Measurements from ENCODE around the gene ANK3.

DNA sequence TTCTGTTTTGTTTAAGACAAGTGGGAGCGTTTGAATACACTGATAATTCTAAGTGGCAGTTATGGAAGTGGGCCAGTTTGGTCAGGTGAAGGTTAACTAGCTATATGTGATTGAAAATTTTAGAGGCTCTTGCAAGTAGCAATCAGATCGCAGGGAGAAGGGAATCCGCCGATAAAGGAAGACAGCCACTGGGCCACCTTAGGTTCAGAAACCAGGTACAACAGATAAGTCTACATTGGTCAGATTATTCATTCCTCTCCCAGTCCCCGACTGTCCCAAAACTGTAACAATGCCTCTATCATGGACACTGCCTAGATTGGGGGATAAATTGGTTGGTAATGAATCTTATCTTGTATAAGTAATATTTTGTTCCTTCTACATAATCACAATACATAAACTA is 8.9 kb downstream of the ANK3 start:
- TF ChIP-seq, protein P1, sequence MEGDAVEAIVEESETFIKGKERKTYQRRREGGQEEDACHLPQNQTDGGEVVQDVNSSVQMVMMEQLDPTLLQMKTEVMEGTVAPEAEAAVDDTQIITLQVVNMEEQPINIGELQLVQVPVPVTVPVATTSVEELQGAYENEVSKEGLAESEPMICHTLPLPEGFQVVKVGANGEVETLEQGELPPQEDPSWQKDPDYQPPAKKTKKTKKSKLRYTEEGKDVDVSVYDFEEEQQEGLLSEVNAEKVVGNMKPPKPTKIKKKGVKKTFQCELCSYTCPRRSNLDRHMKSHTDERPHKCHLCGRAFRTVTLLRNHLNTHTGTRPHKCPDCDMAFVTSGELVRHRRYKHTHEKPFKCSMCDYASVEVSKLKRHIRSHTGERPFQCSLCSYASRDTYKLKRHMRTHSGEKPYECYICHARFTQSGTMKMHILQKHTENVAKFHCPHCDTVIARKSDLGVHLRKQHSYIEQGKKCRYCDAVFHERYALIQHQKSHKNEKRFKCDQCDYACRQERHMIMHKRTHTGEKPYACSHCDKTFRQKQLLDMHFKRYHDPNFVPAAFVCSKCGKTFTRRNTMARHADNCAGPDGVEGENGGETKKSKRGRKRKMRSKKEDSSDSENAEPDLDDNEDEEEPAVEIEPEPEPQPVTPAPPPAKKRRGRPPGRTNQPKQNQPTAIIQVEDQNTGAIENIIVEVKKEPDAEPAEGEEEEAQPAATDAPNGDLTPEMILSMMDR (IDR thresholded peaks at IDR 0.05 in 4 of 5, conservative IDR thresholded peaks at IDR 0.05 in 1 of 5), result no peak
- TF ChIP-seq POLR2A (IDR thresholded peaks at IDR 0.05), result no peak
